GM13977 (cell line): Measurements from ENCODE around the gene DDX4.

ENCODE experiments used
- DNase-seq: peaks from one replicate; pipeline ENCODE4 v3.0.0; 2012; ENCODE audit warnings: low spot score
- in situ Hi-C: fragments of 300-500 bp; cut with MboI; formaldehyde crosslinking; loops from one replicate; pipeline ENCODE4 v1.12.0; 2022; ENCODE audit warnings: low sequenced_read_pairs, low pct_unique_long_range_greater_than_20kb, mixed read lengths, inconsistent platforms; ENCODE audit not compliant: unreplicated experiment
- TF ChIP-seq, protein P1 (sequence below): IDR thresholded peaks from 2 replicates; pipeline ENCODE4 v1.5.1; 2012; ENCODE audit warnings: mild to moderate bottlenecking, control low read depth; ENCODE audit not compliant: insufficient read depth; ENCODE audit errors: extremely low read depth, missing control alignments

DDX4 gene

DNA sequence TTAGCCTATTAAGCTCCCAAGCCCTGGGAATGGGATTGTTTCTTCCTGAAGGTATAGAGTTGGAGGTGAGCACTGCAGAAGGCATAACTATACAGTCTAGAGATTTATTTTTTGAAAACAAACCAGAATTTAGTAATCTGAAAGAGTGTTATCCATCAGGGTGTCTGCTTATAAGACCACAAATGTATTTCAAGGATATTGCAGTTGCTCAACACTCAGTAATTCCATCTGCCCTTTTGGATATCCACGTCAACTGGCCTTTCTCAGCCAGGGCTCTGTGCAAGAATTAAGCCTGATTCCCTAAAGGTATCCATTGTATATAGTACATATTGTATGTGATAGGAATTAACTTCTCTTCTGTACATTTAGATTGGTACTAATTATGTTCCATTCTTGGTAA, 98.3 kb downstream of the DDX4 start:
- in situ Hi-C loops: no loop called here
- TF ChIP-seq, protein P1, sequence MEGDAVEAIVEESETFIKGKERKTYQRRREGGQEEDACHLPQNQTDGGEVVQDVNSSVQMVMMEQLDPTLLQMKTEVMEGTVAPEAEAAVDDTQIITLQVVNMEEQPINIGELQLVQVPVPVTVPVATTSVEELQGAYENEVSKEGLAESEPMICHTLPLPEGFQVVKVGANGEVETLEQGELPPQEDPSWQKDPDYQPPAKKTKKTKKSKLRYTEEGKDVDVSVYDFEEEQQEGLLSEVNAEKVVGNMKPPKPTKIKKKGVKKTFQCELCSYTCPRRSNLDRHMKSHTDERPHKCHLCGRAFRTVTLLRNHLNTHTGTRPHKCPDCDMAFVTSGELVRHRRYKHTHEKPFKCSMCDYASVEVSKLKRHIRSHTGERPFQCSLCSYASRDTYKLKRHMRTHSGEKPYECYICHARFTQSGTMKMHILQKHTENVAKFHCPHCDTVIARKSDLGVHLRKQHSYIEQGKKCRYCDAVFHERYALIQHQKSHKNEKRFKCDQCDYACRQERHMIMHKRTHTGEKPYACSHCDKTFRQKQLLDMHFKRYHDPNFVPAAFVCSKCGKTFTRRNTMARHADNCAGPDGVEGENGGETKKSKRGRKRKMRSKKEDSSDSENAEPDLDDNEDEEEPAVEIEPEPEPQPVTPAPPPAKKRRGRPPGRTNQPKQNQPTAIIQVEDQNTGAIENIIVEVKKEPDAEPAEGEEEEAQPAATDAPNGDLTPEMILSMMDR: no peak
- DNase-seq: no peak

DNA sequence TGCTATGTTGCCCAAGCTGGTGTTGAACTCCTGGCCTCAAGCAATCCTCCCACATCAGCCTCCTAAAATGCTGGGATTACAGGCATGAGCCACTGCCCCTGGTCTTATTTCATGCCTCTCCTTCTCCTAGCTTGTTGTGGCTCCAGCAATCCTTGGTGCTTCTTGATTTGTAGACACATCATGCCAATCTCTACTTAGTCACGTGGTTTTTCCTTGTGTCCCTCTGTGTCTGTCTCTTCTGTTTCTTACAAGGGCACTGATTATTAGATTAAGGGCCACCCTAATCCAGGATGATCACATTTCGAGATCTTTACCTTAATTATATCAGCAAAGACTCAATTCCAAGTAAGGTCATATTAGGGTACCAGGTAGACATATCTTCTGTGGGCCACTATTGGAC, 104.1 kb downstream of the DDX4 start:
- TF ChIP-seq, protein P1: no peak
- in situ Hi-C loops: no loop called here

DNA sequence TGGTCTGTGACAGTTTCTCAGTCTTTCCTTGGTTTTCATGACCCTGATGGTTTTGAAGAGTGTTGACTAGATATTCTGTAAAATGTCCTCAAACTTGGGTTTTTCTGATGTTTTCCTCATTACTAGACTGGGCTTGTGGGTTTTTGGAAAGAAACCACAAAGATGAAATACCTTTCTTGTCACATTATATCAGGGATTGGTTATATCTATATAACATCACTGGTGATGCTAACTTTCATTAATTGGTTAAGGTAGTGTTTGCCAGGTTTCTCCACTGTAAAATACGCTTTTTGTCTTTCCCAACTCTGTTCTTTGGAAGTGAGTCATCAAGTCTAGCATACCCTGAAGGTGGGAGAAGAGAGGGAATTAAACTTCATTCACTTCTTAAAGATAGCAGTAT, 110.0 kb downstream of the DDX4 start:
- DNase-seq: no peak
- TF ChIP-seq, protein P1: no peak
- in situ Hi-C loops: no loop called here

More for the DNA sequence above, 104.1 kb downstream of the DDX4 start:
- DNase-seq: no peak

DNA sequence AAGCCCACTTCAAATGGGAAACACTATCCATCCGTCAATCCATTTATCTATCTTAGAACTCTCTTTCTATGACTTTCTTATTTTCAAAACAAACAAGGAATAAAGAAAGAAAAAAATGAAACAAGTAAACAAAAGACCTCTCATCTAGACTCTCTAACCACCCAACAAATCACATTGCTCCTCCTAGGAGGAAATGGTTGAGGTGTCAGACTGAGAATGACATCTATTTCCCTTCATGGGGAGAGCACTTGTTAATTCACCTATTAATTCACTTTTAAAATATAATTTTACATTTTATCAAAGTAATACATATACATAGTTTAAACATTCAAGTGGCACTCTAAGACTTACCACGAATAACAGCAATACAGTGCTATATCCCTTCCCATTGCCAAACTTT, 110.9 kb downstream of the DDX4 start:
- in situ Hi-C loops: no loop called here
- TF ChIP-seq, protein P1: no peak
- DNase-seq: no peak

DNA sequence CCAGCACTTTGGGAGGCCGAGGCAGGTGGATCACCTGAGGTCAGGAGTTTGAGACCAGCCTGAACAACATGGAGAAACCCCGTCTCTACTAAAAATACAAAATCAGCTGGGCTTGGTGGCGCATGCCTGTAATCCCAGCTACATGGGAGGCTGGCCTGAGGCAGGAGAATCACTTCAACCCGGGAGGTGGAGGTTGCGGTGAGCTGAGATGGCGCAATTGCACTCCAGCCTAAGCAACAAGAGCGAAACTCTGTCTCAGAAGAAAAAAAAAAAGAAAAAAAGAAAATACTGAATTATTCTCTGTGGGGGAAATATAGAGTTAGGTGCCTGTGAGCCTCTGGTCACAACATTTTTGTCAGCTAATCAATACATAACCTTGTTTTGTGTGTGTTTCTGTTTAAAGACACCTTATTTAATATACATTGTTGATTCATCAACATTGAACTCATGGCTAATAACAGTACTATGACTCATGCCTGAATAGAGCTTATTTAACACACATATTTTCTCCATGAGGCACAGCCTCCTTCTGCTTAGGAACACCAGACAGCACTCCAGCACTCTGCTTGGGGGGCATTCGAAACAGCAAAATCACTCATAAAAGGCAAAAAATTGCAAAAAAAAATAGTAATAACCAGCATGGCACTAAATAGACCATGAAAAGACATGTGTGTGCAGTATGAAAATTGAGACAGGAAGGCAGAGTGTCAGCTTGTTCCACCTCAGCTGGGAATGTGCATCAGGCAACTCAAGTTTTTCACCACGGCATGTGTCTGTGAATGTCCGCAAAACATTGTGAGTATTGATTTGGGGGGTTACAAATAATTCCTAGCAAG, 113.2 kb downstream of the DDX4 start, which contains the start of gene IL31RA:
Gene IL31RA (plus strand): TSS at position 519 of the 836 bp plus-strand sequence. CDS start 214 bp downstream, at position 733.
- no peak for DNase-seq
- TF ChIP-seq, protein P1: no peak
- in situ Hi-C loops: no loop called here

DNA sequence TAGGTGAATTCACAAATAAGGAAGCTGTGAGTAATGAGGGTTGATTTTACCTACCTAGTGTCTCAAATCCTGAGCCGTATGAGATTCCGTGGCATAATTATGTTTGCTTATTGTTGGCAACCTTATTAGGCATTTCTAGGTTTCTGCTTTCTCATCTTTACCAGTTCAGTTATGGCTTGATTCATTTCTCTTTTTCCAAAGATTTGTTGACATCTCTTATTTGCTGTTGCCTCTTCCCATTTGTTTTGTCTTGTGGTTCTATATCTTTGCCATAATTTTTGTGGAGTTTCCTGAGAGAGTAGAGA, 113.8 kb downstream of the DDX4 start:
- in situ Hi-C loops: no loop called here
- DNase-seq: no peak
- TF ChIP-seq, protein P1: no peak
